HG03139 (cell line): ENCODE data around the gene STRIT1.
"Not testable (repeated sequence)": the region's sequence is repeated elsewhere in the genome, so short reads cannot be mapped to it uniquely, and the experiment has no call there.

ENCODE experiments used
- ATAC-seq: cut with Tn5 transposase; IDR thresholded peaks from one replicate; pipeline ENCODE4 v1.9.1; 2021; ENCODE audit not compliant: unreplicated experiment

The STRIT1 gene

DNA sequence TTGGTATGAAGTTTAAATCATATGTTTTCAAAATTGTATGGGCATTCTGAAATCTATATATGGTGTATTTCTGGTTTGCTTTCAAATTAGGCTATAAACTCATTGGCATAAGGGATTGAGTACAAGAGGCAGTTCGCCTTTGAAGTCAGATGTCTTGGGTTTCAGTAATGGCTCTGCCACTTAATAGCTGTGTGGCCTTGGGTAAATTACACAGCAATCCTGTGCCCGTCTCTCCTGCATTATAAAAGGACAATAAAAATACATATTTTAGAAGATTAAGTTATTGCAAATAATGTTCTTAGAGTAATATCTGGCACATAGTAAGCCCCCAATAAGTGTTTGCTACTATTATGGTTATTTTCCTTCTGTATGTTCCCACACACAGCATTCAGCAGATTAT lies 20.4 kb upstream of the STRIT1 start:
- no peak for ATAC-seq

- ATAC-seq = no peak
These were observed 19.8 kb upstream of the STRIT1 start for GRCh38 chr3:155313300-155313699.

- ATAC-seq = no peak
These were observed 19.3 kb upstream of the STRIT1 start for GRCh38 chr3:155312781-155313180.

DNA sequence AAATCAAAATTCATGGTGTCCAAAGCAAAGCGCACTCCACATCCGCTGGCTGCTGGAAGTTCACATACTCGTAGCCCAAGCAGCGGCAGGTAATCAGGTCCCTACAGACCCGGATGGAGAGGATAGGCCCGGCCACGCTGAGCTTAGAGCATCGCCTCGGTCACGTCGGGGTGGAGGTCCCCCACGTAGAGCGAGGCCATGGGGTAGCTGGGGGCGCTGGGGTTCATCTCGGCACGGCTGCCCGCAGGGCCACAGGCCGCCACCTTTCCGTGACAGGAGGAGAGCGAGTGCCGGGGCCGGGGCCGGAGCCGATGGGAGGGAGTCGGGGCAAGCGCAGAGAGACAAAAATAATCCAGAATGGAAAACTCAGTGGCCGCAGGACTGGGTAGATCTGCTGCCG lies 16.1 kb upstream of the STRIT1 start:
- ATAC-seq = no peak

GRCh38 chr3:155308831-155309230 lies 15.3 kb upstream of the STRIT1 start:
- no peak for ATAC-seq

DNA sequence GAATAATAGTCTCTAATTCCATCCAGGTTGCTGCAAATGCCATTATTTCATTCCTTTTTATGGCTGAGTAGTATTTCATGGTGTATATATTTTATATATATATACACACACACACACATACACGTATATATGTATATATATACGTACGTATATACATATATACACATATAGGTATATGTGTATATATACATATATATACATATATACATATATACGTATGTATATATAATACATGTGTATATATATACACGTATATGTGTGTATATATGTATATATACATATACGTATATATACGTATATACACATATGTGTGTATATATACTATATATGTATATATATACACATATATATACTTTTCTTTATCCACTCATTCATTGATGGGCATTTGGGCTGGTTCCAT lies 13.7 kb upstream of the STRIT1 start:
- ATAC-seq = no peak

- ATAC-seq = no peak
These were observed 10.9 kb upstream of the STRIT1 start for GRCh38 chr3:155304394-155304793.

- no peak for ATAC-seq
These were observed 10.1 kb upstream of the STRIT1 start for GRCh38 chr3:155303540-155304097.

DNA sequence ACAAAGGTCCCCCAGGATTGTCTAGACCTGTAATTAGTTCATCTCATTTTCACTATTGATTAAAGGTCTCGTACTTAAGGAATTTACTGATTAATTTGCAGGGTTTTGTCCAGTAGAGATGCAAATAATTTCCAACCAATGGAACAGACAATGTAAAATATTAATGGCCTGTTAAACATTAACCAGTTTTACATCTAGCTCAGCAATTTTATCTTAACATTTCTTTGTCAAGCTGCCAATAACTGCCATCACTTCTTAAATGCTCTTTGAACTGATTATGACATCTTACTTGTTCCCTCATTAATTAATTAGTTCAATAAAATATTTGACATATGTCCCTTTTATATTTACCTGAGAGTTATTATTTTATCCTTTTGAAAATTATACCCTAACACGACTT lies 9.4 kb upstream of the STRIT1 start:
- no peak for ATAC-seq

- no peak for ATAC-seq
These were observed 9.0 kb upstream of the STRIT1 start for GRCh38 chr3:155302481-155302880.

DNA sequence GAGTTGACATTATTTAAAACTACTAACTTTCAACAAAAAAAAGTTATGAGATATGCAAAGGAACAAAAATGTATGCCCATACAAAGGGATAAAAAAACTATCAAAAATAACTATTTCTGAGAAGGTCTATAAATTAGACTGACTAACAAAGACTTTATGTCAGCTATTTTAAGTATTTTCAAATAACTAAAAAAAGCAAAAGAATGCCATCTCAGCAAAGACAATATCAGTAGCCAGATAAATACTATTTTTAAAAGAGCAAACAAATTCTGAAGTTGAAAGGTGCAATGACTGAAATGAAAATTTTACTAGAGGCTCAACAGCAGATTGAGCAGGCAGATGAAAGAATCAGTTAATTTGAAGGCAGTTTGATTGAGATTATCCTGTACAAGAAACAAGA lies 3.6 kb upstream of the STRIT1 start:
- ATAC-seq = no peak

- no peak for ATAC-seq
These were observed 2.9 kb upstream of the STRIT1 start for GRCh38 chr3:155296413-155296812.

- ATAC-seq = no peak
These were observed 790 bp downstream of the STRIT1 start for GRCh38 chr3:155292693-155293092.

DNA sequence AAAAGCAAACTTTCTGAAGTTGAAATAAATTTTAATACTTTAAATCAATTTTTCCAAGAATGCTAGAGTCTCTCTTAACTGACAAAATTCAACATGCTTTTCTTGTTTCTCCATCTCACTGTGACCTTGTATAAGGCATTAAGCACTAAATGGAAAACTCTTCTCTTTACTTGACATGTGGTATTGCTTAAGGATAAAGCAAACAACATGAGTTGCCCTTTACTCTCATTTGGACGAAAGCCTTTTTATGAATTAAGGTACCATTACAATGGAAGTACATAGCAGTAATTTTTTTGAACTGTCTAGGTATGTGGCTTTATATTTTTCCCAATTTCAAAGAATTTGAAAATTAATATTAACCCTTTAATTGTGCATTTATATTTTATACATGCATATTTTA lies 1.4 kb downstream of the STRIT1 start:
- no peak for ATAC-seq

DNA sequence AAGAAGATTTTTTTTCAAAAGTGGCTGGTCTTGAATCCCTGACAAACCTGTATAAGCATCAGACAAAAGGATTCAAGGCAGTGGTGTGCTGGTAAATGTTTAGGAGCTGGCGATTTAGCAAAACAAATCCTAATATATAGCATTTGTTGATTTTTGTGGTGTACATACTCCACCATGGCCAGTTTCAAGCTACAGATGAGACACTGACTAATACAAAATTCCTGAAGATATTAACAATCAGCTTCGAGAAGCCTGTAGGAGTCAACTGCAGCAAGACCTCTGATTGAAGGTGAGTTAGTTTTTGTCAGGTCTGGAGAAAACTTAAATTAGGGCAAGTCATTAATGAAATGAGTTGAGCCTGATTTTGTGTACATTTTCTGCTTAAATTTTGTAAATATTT lies 6.7 kb downstream of the STRIT1 start:
- no peak for ATAC-seq

DNA sequence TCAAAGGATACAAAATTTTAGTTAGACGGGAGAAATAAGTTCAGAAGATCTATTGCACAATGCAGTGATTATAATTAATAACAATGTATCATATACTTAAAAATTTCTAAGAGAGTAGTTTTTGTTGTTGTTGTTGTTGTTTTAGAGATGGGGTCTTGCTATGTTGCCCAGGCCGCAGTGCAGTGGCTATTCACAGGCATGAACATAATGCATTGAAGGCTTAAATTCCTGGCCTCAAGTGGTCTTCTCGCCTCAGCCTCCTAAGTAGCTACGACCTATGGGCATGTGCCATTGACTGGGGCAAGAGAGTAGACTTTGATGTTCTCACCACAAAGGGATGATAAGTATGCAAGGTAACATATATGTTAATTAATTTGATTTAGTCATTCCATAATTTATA lies 7.5 kb downstream of the STRIT1 start:
- ATAC-seq = no peak

DNA sequence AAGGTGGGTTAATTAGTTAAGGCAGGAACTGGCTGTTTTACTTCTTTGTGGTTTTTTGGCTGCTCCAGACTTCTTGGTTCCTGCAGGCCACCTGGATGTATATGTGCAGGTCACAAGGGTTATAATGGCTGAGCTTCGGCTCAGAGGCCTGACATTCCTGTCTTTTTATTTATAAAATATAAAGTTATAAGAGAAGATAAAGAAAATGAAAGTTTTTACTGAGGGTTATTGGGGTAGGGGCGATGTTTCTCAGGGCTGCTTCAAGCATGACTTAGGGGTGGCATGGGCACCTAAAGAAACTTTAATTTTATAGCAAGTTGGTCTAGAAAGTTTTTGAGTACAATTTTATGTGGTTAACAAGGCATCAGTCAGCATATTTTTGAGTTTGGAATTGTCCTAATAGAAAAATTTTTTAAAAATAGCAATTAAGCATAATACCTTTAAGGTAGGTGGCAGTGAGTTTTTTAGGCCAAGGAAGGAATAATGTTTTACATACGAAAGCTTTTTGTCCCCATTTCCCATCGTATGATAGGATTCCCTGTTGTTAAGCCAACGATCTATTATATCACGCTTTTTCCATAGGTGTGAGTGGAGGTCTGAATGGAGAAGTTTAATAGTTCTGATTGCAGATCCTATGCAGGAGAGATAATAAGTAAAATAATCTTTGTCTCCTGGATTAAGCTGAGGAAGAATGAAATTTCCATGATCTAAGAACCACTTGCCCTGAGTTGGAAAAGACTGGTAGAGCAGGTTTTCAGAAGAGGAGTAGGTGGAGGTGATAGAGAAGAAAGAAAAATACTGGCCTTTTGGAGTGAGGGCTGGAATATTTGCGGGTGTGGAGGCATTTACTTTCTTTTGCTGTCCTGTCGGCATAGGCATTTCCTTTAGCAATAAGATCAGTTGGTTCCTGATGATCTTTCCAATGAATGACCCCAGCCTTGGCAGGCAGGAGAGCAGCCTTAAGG lies 10.1 kb downstream of the STRIT1 start:
- ATAC-seq = no peak

GRCh38 chr3:155282385-155283091 lies 10.9 kb downstream of the STRIT1 start:
- ATAC-seq = no peak

- ATAC-seq = no peak
These were observed 11.6 kb downstream of the STRIT1 start for GRCh38 chr3:155281912-155282311.

DNA sequence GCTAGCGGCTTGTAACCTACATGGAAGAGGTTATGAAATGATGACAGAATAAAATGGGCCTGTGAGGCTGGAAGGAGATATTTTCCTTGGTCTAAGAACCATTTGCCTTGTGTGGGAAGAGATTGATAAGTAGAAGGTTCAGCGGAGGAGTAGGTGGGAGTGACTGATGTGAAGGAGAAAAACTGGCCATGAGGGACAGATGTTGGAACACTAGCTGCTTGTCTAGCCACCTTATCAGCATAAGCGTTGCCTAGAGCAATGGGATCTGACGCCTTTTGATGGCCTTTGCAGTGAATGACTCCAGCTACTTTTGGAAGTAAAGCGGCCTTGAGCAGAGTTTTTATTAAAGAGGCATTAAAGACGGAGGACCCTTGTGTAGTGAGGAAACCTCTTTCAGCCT lies 17.4 kb downstream of the STRIT1 start:
- ATAC-seq = not testable (repeated sequence)

DNA sequence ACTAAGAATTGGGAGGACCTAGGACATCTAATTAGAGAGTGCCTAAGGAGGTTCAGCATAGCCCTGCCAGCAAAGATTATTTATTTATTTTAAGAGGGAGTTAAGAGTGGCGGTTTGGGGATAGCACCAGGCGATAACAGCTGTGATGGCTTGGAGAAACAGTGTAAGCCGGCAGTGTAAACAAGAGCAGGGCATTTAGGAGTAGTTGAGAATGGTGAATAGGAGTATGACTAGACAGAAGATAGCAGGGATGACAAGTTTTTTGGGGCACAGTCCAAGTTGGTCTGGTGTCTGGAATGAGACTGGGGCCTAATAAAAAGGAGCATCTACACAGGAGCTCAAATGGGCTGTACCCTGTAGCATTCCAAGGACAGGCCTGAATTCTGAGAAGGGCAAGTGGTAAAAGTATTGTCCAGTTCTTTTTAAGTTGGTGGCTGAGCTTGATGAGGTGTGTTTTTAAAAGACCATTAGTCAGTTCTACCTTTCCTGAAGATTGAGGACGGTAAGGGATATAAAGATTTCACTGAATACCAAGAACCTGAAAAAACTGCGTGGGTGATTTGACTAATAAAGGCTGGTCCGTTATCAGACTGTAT lies 18.2 kb downstream of the STRIT1 start:
- ATAC-seq = not testable (repeated sequence)

DNA sequence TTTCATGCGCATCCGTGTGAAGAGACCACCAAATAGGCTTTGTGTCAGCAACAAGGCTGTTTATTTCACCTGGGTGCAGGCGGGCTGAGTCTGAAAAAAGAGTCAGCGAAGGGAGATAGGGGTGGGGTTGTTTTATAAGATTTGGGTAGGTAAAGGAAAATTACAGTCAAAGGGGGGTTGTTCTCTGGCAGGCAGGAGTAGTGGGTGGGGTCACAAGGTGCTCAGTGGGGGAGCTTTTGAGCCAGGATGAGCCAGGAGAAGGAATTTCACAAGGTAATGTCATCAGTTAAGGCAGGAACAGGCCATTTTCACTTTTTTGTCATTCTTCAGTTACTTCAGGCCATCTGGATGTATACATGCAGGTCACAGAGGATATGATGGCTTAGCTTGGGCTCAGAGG lies 19.0 kb downstream of the STRIT1 start:
- ATAC-seq = not testable (repeated sequence)
